NCI-H345 treated with DMSO at 0.1 percent for 48 hours (cell line): ENCODE data around the gene AQP11.

ENCODE experiments used
- DNase-seq: peaks from one replicate; lab custom pipeline; 2025; ENCODE audit not compliant: unreplicated experiment; lab: John Stamatoyannopoulos, UW

Gene AQP11

DNA sequence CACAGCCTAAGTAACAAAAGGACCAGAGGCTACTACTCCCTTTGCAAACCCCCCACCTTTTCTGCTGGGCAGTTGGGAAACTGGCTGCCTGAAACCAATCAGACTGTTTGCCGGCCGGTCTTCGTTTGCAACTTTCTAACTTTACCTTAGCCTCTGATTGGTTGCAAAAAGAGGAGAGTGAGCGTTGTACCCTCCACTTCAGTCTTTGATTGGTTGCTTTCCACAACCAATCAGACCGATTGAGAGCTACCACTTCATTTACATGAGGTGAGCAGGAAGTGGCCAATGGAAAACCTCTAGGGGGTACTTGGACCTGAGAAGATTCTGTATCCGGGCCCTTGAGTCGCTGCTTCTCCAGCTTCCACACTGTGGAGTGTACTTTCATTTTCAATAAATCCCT, 66.6 kb downstream of the AQP11 start:
- DNase-seq = no peak

DNA sequence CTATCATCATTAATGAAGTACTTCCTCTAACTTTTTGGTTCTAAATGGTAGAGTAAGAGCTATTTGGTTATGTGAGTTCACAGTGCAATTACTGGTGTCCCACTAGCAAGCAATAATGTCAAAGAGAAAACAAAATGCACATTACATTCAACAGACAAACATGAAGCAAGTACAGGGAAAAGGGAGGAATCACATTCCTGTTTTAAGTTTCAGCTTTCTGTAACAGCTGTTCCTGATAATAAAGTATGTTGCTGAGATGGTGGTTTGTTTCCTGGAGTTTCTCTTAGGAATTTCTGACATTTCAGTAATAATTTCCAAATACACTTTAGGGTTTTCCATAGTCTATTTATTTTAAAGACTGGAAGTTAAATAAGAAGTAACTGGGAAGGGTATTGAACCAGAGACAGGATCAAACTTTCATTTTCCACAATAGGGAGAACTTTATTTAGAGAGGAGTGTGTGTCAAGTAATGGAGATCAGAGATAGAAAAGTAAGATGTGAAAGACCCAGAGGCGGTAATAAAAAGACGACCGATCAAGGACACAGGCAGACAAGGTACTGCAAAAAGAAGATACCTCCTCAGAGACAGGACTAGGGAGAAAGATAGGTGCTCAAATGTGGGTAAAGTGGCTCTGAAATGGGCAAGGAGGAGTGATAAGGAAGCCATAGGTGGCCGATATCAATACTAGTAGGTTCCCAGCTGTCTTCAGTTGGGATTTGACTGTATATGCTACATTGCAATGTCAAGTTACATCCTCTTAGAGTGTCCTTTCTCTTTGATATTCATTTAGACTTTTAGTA, 68.7 kb downstream of the AQP11 start:
- DNase-seq = no peak
